SIG-M5 treated with dmso at 0.1 percent for 504 hours (cell line): ENCODE measurements around the gene SHISA6.

ENCODE experiments used
- DNase-seq: peaks from one replicate; lab custom pipeline; 2025; ENCODE audit not compliant: unreplicated experiment; lab: John Stamatoyannopoulos, UW

The SHISA6 gene

GRCh38 chr17:11264183-11264871 is 23.3 kb downstream of the SHISA6 start:
- peak; percentile 36 for DNase-seq

DNA sequence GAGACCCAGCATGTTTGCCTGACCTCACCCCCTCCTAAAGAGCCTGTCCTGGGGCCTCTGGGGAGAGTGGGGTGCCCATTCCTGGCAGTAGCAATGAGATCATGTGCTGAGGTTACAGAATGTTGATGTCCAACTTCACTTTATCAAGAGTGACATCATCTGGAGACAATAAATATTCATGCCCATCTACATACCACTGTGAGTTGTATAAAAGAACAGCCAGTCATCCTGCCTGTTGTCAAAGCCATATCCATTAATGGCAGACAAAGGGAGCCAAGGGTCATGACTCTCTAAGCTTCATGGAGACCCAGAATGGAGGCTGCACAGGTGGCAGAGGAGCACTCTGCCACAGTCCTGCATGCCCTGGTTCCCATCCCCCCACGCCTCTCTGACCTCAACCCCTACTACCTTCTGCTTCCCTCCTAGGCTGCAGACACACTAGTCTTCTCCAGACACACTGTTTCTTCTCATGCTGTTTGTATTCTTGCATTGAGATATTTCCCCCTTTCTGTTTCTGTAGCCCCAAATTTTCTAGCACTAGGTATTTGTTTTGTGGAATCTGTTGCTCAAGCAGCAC is 27.1 kb downstream of the SHISA6 start:
- no peak for DNase-seq

- no peak for DNase-seq
These were observed 28.2 kb downstream of the SHISA6 start for GRCh38 chr17:11269210-11269609.

GRCh38 chr17:11272191-11272590 is 31.2 kb downstream of the SHISA6 start:
- no peak for DNase-seq

DNA sequence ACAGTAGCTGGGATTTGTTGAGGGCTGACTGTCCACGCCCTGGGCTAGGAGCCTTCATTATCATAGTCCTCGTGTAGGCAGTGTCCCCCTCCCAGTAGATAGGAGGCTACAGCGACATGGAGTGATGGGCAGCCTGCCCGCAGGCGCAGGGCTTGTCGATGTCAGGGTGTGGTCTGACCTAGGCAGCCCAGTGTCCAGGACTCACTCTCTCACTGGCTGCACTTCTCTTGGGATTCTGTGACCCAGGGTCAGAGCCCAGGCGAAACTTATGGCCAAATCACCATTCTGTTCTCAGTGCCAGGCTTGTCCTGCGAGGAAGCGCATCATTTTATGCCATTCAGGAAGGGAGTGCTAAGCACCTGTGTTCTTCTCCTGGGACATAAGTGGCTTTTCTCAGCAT is 32.6 kb downstream of the SHISA6 start:
- no peak for DNase-seq

GRCh38 chr17:11274106-11274505 is 33.1 kb downstream of the SHISA6 start:
- no peak for DNase-seq

- DNase-seq: no peak
These were observed 35.5 kb downstream of the SHISA6 start for GRCh38 chr17:11276486-11276885.

DNA sequence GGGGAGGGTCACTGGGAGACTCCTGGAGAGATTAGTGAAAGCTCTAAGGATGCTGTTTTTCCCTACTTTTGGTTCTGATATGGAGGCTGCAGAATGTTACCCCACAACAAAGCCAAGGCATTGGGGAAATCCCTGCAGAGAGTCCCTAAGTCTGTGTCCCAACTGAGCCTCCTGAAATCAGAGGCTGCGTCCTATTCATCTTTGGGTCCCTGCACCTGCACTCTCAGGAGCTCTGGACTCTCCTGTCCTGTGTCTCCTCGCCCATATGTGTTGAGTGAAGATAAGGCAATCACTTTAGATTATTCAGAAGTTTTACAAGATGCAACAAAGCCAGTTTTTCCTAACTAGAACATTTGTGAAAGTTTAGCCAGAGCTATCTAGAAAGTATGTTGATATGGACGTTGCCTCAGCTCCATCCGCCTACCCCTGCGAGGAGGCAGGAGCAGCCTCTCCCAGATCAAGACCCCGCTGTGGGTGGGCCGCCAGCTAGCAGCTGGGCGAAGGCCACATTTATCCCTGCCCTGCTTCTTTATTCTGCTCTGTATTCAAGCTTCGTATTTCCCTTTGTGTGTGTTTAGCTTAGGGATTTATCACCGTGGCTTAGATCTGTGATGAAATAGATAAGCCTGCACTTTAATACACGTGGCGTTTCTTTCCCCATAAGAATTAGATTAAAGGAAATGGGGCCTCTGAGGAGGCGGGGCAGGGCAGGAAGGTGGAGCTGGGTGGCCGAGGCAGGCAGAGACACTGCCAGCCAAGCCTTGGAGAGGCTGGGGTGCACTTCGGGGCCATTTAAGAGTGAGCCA is 37.4 kb downstream of the SHISA6 start:
- no peak for DNase-seq

DNA sequence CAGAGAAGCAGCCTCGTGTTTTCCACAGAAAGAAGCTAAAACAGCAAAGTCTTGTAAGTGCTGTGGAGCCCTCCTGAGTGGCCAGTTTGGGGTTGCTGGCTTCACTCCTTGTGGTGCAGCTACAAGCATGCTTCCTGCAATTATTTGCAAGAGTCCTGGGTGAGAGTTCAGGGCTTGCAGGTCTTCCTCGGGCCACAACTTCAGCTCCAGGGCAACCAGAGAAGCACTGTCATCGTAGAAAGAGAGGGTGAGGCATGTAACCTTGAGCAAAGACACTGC is 37.9 kb downstream of the SHISA6 start:
- no peak for DNase-seq

DNA sequence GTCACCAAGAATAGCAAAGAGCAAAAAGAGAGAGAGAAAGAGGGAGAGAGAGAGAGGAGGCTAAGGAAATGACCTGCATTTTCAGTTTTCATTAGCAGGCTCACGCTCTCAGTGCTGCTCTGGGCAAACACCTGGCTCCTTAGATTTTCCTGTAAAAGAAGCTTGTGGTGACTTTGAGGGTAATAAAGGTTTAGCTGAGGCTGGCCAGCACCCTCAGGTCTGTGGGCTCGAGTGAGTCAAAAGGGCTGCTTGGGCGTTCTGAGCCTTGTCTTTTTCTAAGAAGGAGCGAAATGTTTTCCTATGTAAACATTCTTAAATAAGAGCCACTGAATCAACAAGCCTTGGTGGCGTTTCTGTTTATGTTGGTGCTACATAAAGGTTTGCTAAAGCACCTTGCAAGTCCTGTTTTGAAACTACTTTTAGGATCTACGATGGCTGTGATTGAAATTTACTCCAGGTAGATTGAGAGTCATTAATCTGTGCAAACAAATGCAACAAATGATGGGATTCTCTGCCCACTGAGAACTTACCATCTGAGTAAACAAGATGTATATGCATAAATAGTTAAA is 38.8 kb downstream of the SHISA6 start:
- DNase-seq: no peak

- no peak for DNase-seq
These were observed 41.6 kb downstream of the SHISA6 start for GRCh38 chr17:11282586-11282985.

- no peak for DNase-seq
These were observed 43.8 kb downstream of the SHISA6 start for GRCh38 chr17:11284811-11285210.

DNA sequence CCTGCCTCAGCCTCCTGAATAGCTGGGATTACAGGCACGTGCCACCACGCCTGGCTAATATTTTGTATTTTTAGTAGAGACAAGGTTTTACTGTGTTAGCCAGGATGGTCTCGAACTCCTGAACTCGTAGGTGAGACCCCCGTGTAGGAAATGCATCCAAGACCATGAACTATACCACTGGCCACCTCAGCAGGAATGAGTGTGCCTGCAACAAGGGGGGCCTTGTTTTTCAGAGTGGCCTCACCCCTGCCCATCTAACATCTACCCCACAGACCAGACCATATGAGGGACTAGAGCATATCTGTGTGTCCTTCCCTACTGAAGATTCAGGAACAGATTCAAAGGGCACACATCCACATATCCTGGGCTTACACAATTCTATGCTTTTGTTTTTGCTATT is 44.9 kb downstream of the SHISA6 start:
- no peak for DNase-seq

- no peak for DNase-seq
These were observed 46.8 kb downstream of the SHISA6 start for GRCh38 chr17:11287791-11288190.

- no peak for DNase-seq
These were observed 49.8 kb downstream of the SHISA6 start for GRCh38 chr17:11290814-11291213.

GRCh38 chr17:11292491-11292890 is 51.5 kb downstream of the SHISA6 start:
- DNase-seq: no peak

GRCh38 chr17:11293480-11293879 is 52.5 kb downstream of the SHISA6 start:
- no peak for DNase-seq

GRCh38 chr17:11294826-11295225 is 53.8 kb downstream of the SHISA6 start:
- DNase-seq: no peak

- DNase-seq: peak; percentile 25
These were observed 56.0 kb downstream of the SHISA6 start for GRCh38 chr17:11296994-11297393.

GRCh38 chr17:11298401-11298800 is 57.4 kb downstream of the SHISA6 start:
- no peak for DNase-seq

GRCh38 chr17:11300201-11300600 is 59.2 kb downstream of the SHISA6 start:
- DNase-seq: no peak

DNA sequence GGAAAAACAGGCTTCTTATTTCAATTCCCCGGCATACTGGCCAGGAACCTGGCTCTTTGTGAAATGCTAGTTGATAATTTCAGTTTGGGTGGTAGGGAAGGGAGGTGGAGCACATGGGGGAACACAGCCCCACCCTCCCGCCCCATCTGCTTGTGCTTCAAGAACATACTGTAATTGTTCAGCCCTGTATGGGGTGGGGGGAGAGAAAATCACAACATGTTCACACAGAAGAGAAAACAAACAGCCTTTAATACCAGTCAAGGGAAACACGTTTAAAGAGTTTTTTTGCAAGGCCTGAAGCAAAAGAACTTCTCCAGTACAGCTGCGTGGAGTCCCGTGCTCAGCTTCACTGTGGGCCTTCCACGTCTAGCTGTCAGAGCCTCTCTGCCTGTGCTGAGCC is 59.7 kb downstream of the SHISA6 start:
- no peak for DNase-seq
